Measurements from ENCODE around the gene ME3. TPM values are rescaled to one million over a fixed set of nuclear protein-coding genes. Genes with fewer than 3 reads are reported as not detected.

The ME3 gene
- total RNA-seq, 1 experiment from 2014 or later: 1.8 TPM

GRCh38 chr11:86680716-86681482 lies 8.5 kb upstream of the ME3 start (continued):
- TF ChIP-seq ARID4B (CRISPR knock-in tag; IDR thresholded peaks at IDR 0.05; ENCODE audit: borderline replicate concordance) (no peak), KAT7 (CRISPR knock-in tag; IDR thresholded peaks at IDR 0.05; ENCODE audit: borderline replicate concordance) (no peak), ZNF219 (CRISPR knock-in tag; IDR thresholded peaks at IDR 0.05; ENCODE audit: borderline replicate concordance) (no peak), ATF1 (CRISPR knock-in tag; IDR thresholded peaks at IDR 0.05) (no peak), NR1H2 (CRISPR knock-in tag; IDR thresholded peaks at IDR 0.05) (no peak)

- Mint-ChIP-seq H3K4me1 (peaks cover 29% of the 10 kb centered on the region), H3K4me3 (no peak overlapping the region), H3K27me3 (ENCODE audit: low read depth) (peaks cover 8% of the 10 kb centered on the region), H3K36me3 (no peaks in the 10 kb centered on the region), H3K9me3 (no peaks in the 10 kb centered on the region), H3K27ac (peak overlapping the region; percentile 3)
- CTCF ChIA-PET: interaction anchor here (1.2 to 1.4 kb wide), 3 partner anchors 17 to 107 kb away, joined by 3 to 6 read pairs (median 3); no protein-coding TSS in a partner anchor
- POLR2A ChIA-PET: no interaction called here
- no peak for ATAC-seq
- no peak for DNase-seq (ENCODE audit: low spot score)
- TF ChIP-seq IRF1 (CRISPR knock-in tag; IDR thresholded peaks at IDR 0.05) (no peak), PREB (CRISPR knock-in tag; IDR thresholded peaks at IDR 0.05; ENCODE audit: borderline replicate concordance) (no peak), GABPB1 (CRISPR knock-in tag; IDR thresholded peaks at IDR 0.05) (no peak), SP1 (CRISPR knock-in tag; conservative IDR thresholded peaks at IDR 0.05) (no peak), IRF2 (CRISPR knock-in tag; IDR thresholded peaks at IDR 0.05; ENCODE audit: borderline replicate concordance, low read depth) (no peak), OVOL2 (CRISPR knock-in tag; IDR thresholded peaks at IDR 0.05; ENCODE audit: borderline replicate concordance) (no peak), RELA (CRISPR knock-in tag; IDR thresholded peaks at IDR 0.05; ENCODE audit: borderline replicate concordance) (no peak), KAT7 (CRISPR knock-in tag; IDR thresholded peaks at IDR 0.05; ENCODE audit: borderline replicate concordance) (no peak), MLX (CRISPR knock-in tag; IDR thresholded peaks at IDR 0.05) (no peak)
Observed at GRCh38 chr11:86678823-86679222, 6.4 kb upstream of the ME3 start.

GRCh38 chr11:86678296-86678695 lies 5.9 kb upstream of the ME3 start:
- H3K9me3 Mint-ChIP-seq: no peaks in the 10 kb centered on the region
- H3K36me3 Mint-ChIP-seq: no peaks in the 10 kb centered on the region
- no peak overlapping the region for H3K27ac Mint-ChIP-seq
- DNase-seq (ENCODE audit: low spot score): no peak
- H3K4me3 Mint-ChIP-seq: no peak overlapping the region
- peaks cover 29% of the 10 kb centered on the region for H3K4me1 Mint-ChIP-seq
- ATAC-seq: no peak
- ChIA-PET CTCF (interaction anchor here (1.2 to 1.4 kb wide), 3 partner anchors 17 to 106 kb away, joined by 3 to 6 read pairs (median 3); no protein-coding TSS in a partner anchor), POLR2A (no interaction called here)
- H3K27me3 Mint-ChIP-seq (ENCODE audit: low read depth): peaks cover 14% of the 10 kb centered on the region
- no peak for TF ChIP-seq ZNF512 (CRISPR knock-in tag; IDR thresholded peaks at IDR 0.05; ENCODE audit: borderline replicate concordance)
- TF ChIP-seq JUN (CRISPR knock-in tag; IDR thresholded peaks at IDR 0.05): no peak
- no peak for TF ChIP-seq NFATC4 (CRISPR knock-in tag; IDR thresholded peaks at IDR 0.05)
- no peak for TF ChIP-seq CTCF (IDR thresholded peaks at IDR 0.05)
- no peak for TF ChIP-seq PRDM15 (CRISPR knock-in tag; IDR thresholded peaks at IDR 0.05)
